Measurements from ENCODE around the gene YBX1.

Gene YBX1

GRCh38 chr1:42735477-42736105 lies 53.4 kb downstream of the YBX1 start:
- no peak for DNase-seq (ENCODE audit: low read depth)

GRCh38 chr1:42736152-42736551 lies 53.9 kb downstream of the YBX1 start:
- no peak for DNase-seq (ENCODE audit: low read depth)

GRCh38 chr1:42736571-42737200 lies 54.5 kb downstream of the YBX1 start:
- DNase-seq (ENCODE audit: low read depth): no peak

GRCh38 chr1:42737257-42737656 lies 55.0 kb downstream of the YBX1 start:
- no peak for DNase-seq (ENCODE audit: low read depth)

GRCh38 chr1:42737986-42738677 lies 55.9 kb downstream of the YBX1 start:
- DNase-seq (ENCODE audit: low read depth): no peak

- no peak for DNase-seq (ENCODE audit: low read depth)
These were observed 56.5 kb downstream of the YBX1 start for GRCh38 chr1:42738678-42739226.

GRCh38 chr1:42739753-42740700 lies 57.8 kb downstream of the YBX1 start, which contains the start of gene CLDN19:
TSS of gene CLDN19 (minus strand) at chr1:42740236. CDS start at chr1:42740063, 173 bp downstream.
- no peak for DNase-seq (ENCODE audit: low read depth)

GRCh38 chr1:42740851-42741580 lies 58.8 kb downstream of the YBX1 start:
- no peak for DNase-seq (ENCODE audit: low read depth)

GRCh38 chr1:42741706-42742105 lies 59.5 kb downstream of the YBX1 start:
- no peak for DNase-seq (ENCODE audit: low read depth)

- no peak for DNase-seq (ENCODE audit: low read depth)
These were observed 59.9 kb downstream of the YBX1 start for GRCh38 chr1:42742141-42742540.

- DNase-seq (ENCODE audit: low read depth): no peak
These were observed 60.5 kb downstream of the YBX1 start for GRCh38 chr1:42742617-42743316.

- no peak for DNase-seq (ENCODE audit: low read depth)
These were observed 61.3 kb downstream of the YBX1 start for GRCh38 chr1:42743317-42744147.

- no peak for DNase-seq (ENCODE audit: low read depth)
These were observed 61.9 kb downstream of the YBX1 start for GRCh38 chr1:42744148-42744413.

GRCh38 chr1:42745851-42746250 lies 63.6 kb downstream of the YBX1 start:
- DNase-seq (ENCODE audit: low read depth): no peak

GRCh38 chr1:42746436-42747105 lies 64.4 kb downstream of the YBX1 start:
- no peak for DNase-seq (ENCODE audit: low read depth)

- DNase-seq (ENCODE audit: low read depth): peak; percentile 35
These were observed 64.9 kb downstream of the YBX1 start for GRCh38 chr1:42747125-42747524.

- DNase-seq (ENCODE audit: low read depth): no peak
These were observed 65.8 kb downstream of the YBX1 start for GRCh38 chr1:42748021-42748420.

- no peak for DNase-seq (ENCODE audit: low read depth)
These were observed 66.5 kb downstream of the YBX1 start for GRCh38 chr1:42748461-42749410.

Measured in activated gamma-delta T cell treated with anti-CD3 and anti-CD28 coated beads, Interleukin-2, amount 50 U/mL, for 16 hours (primary cell).